IMR-90 (cell line): ENCODE results near the gene RAB1A. TPM values are rescaled to one million over a fixed set of nuclear protein-coding genes. Genes with fewer than 3 reads are reported as not detected.
A peak's percentile ranks its signal among the peaks of the same experiment; 100 is the strongest.

Experiments
- ATAC-seq: fragments of 200-7000 bp; cut with Tn5 transposase; 2 replicates; pipeline ENCODE4 v1.9.1; 2020; ENCODE audit warnings: low read depth, mild to moderate bottlenecking, moderate library complexity
- BruUV-seq: library from RNA; stranded (reverse); fragments of 400-500 nt; replicated peaks from 2 replicates; lab custom pipeline; 2021; lab: Mats Ljungman, UMichigan
- CTCF ChIA-PET: fragments of 300-600 bp; formaldehyde crosslinking; extraction: SDS; loops from one replicate; lab custom pipeline; 2021; ENCODE audit warnings: antibody characterized with exemption; lab: Yijun Ruan, JAX
- POLR2A ChIA-PET: fragments of 300-600 bp; sonication (Branson Sonifier 250); formaldehyde crosslinking; loops from one replicate; lab custom pipeline; 2022; ENCODE audit warnings: antibody characterized with exemption; ENCODE audit not compliant: unreplicated experiment; lab: Charles Lee
- DNase-seq: peaks from one replicate; pipeline ENCODE4 v3.0.0; 2013
- H2AFZ ChIP-seq: replicated peaks from 2 replicates; pipeline ENCODE3; 2013; ENCODE audit warnings: low read length, mild to moderate bottlenecking; ENCODE audit not compliant: poor library complexity
- H2AK5ac ChIP-seq: 2 replicates; pipeline ENCODE4 v1.6.1; 2013; ENCODE audit warnings: low read depth, low read length, inconsistent platforms
- H2AK9ac ChIP-seq: replicated peaks from 2 replicates; pipeline ENCODE3; 2013; ENCODE audit warnings: mild to moderate bottlenecking, low read depth, low read length, moderate library complexity; ENCODE audit not compliant: poor library complexity
- H2BK120ac ChIP-seq: 2 replicates; pipeline ENCODE4 v1.6.1; 2013; ENCODE audit warnings: low read depth, low read length, inconsistent platforms
- H2BK15ac ChIP-seq: 3 replicates; pipeline ENCODE4 v1.6.1; 2013; ENCODE audit warnings: low read depth, low read length, inconsistent platforms
- H2BK20ac ChIP-seq: 2 replicates; pipeline ENCODE4 v1.6.1; 2013; ENCODE audit warnings: low read depth, mild to moderate bottlenecking, inconsistent platforms, low read length, moderate library complexity
- H2BK5ac ChIP-seq: 2 replicates; pipeline ENCODE4 v1.6.1; 2013; ENCODE audit warnings: mild to moderate bottlenecking, low read depth, low read length, inconsistent platforms; ENCODE audit not compliant: poor library complexity, severe bottlenecking
- H3K14ac ChIP-seq: replicated peaks from 2 replicates; pipeline ENCODE4 v1.6.1; 2013; ENCODE audit warnings: low read depth, low read length, inconsistent platforms
- H3K18ac ChIP-seq: 2 replicates; pipeline ENCODE4 v1.6.1; 2013; ENCODE audit warnings: low read depth, low read length, control low read depth
- H3K23ac ChIP-seq: 2 replicates; pipeline ENCODE4 v1.6.1; 2013; ENCODE audit warnings: low read depth, low read length, inconsistent platforms
- H3K27ac ChIP-seq: 2 replicates; pipeline ENCODE4 v1.5.1; 2013; ENCODE audit warnings: mild to moderate bottlenecking, control low read depth, low read length; ENCODE audit not compliant: insufficient read depth
- H3K27me3 ChIP-seq: 2 replicates; pipeline ENCODE4 v1.6.1; 2013; ENCODE audit warnings: low read length; ENCODE audit not compliant: control insufficient read depth, insufficient read depth
- H3K36me3 ChIP-seq: 2 replicates; pipeline ENCODE4 v1.6.1; 2013; ENCODE audit warnings: low read length, mixed read lengths; ENCODE audit not compliant: control insufficient read depth, insufficient read depth
- H3K4ac ChIP-seq: 2 replicates; pipeline ENCODE4 v1.6.1; 2013; ENCODE audit warnings: low read depth, low read length, inconsistent platforms
- H3K4me1 ChIP-seq: 2 replicates; pipeline ENCODE4 v1.6.1; 2013; ENCODE audit warnings: low read length, mixed read lengths; ENCODE audit not compliant: control insufficient read depth, insufficient read depth
- H3K4me2 ChIP-seq: 2 replicates; pipeline ENCODE4 v1.6.1; 2013; ENCODE audit warnings: low read depth, mild to moderate bottlenecking, control low read depth, low read length, moderate library complexity
- H3K4me3 ChIP-seq: 2 replicates; pipeline ENCODE4 v1.5.1; 2013; ENCODE audit warnings: low read depth, mild to moderate bottlenecking, control low read depth, low read length, moderate library complexity; ENCODE audit not compliant: insufficient read depth
- H3K56ac ChIP-seq: 2 replicates; pipeline ENCODE4 v1.6.1; 2013; ENCODE audit warnings: low read length, inconsistent platforms; ENCODE audit not compliant: insufficient read depth; ENCODE audit errors: extremely low read depth
- H3K79me1 ChIP-seq, 2 experiments: 2 replicates each; pipeline ENCODE4 v1.6.1; 2013; ENCODE audit warnings: low read length in 2 of 2, inconsistent platforms in 1 of 2, low read depth in 1 of 2
- H3K9ac ChIP-seq: 2 replicates; pipeline ENCODE4 v1.6.1; 2013; ENCODE audit warnings: low read depth, low read length, control low read depth
- H3K9me1 ChIP-seq: 2 replicates; pipeline ENCODE4 v1.6.1; 2013; ENCODE audit warnings: low read length, inconsistent platforms; ENCODE audit not compliant: insufficient read depth
- H3K9me3 ChIP-seq: 2 replicates; pipeline ENCODE4 v1.6.1; 2013; ENCODE audit warnings: low read length; ENCODE audit not compliant: control insufficient read depth, insufficient read depth
- H4K20me1 ChIP-seq: 2 replicates; pipeline ENCODE4 v1.6.1; 2013; ENCODE audit warnings: low read length, inconsistent platforms; ENCODE audit not compliant: insufficient read depth
- H4K5ac ChIP-seq: 2 replicates; pipeline ENCODE4 v1.6.1; 2013; ENCODE audit warnings: mild to moderate bottlenecking, low read depth, low read length, control low read depth
- H4K8ac ChIP-seq, 2 experiments: 2 replicates each; pipeline ENCODE4 v1.6.1; 2013; ENCODE audit warnings: low read depth in 2 of 2, low read length in 2 of 2, control low read depth in 1 of 2, inconsistent platforms in 1 of 2
- H4K91ac ChIP-seq: 2 replicates; pipeline ENCODE4 v1.6.1; 2013; ENCODE audit warnings: low read depth, low read length, inconsistent platforms; ENCODE audit not compliant: insufficient read depth
- FOS ChIP-seq: fragments of 150-350 bp; IDR thresholded peaks from 2 replicates; pipeline ENCODE4 v1.6.1; 2016; ENCODE audit warnings: low read depth, low read length
- RFX5 ChIP-seq: IDR thresholded peaks from 2 replicates; pipeline ENCODE4 v1.8.0; 2012; ENCODE audit warnings: low read depth, mild to moderate bottlenecking, low read length, moderate library complexity
- WGBS, 2 experiments: methylation state at CpG; one replicate each; pipeline versions ENCODE4 v1.1.5 to v1.1.7; 2013; ENCODE audit warnings: missing lambda C conversion rate in 2 of 2; ENCODE audit not compliant: insufficient read length in 1 of 2; ENCODE audit errors: extremely low coverage in 2 of 2; 5-methylcytosine and 5-hydroxymethylcytosine counted together
- dilution Hi-C: fragments of 300-500 bp; cut with HindIII; formaldehyde crosslinking; loops from one replicate; pipeline ENCODE4 v1.14.3; 2018; ENCODE audit warnings: low sequenced_read_pairs; ENCODE audit not compliant: unreplicated experiment
- in situ Hi-C: fragments of 300-500 bp; cut with MboI; formaldehyde crosslinking; loops from 3 replicates; pipeline ENCODE4 v1.14.3; 2019; ENCODE audit warnings: low sequenced_read_pairs, inconsistent platforms, mixed read lengths
- intact Hi-C: fragments of 100-400 bp; cut with micrococcal nuclease; formaldehyde crosslinking; loops from 2 replicates; pipeline ENCODE4 v1.10.0; 2022
- polyA plus RNA-seq, 3 experiments: library from polyadenylated mRNA; depleted of rRNA; stranded (reverse); fragments of >200 nt; gene quantifications; 2 replicates each; pipeline ENCODE4 v1.2.3, GENCODE V29; 2012; ENCODE audit warnings: low replicate concordance in 1 of 3
- total RNA-seq: library from RNA; depleted of rRNA; stranded (reverse); fragments of >200 nt; gene quantifications from 2 replicates; pipeline ENCODE4 v1.2.3, GENCODE V29; 2012

RAB1A gene
- total and polyA plus RNA-seq, 2 of the 4 experiments (the other 2 are of a cell fraction) = 114 to 169 TPM

GRCh38 chr2:65045651-65046050 lies 84.3 kb downstream of the RAB1A start:
- Histone ChIP-seq H3K4me1 (no peaks in the 10 kb centered on the region), H3K18ac (no peak overlapping the region), H3K23ac (no peak overlapping the region), H2BK5ac (no peak overlapping the region), H2AK9ac (no peak overlapping the region), H2BK120ac (no peak overlapping the region), H4K20me1 (no peaks in the 10 kb centered on the region), H3K4ac (no peak overlapping the region), H3K27ac (no peak overlapping the region), H2BK20ac (no peak overlapping the region), H3K9me3 (peaks cover 6% of the 10 kb centered on the region), H3K4me3 (no peak overlapping the region), H2AK5ac (no peak overlapping the region), H3K4me2 (no peak overlapping the region), H4K91ac (no peak overlapping the region), H3K56ac (no peak overlapping the region), H2BK15ac (no peak overlapping the region), H4K5ac (no peak overlapping the region), H3K79me1 (no peaks in the 10 kb centered on the region), H2AFZ (no peak overlapping the region), H3K36me3 (no peaks in the 10 kb centered on the region), H3K9ac (no peak overlapping the region), H4K8ac (no peak overlapping the region), H3K9me1 (0 out of 2 replicates have a peak, but pooled peaks cover 2% of the 10 kb centered on the region), H3K14ac (no peak overlapping the region), H3K27me3 (peaks cover 6% of the 10 kb centered on the region)
- no TSS peak for BruUV-seq
- WGBS, 2 experiments = 82% methylated on average over 2 of the region's 10 CpGs; no CpG with 5 or more reads in 1 of the 2 experiments
- ATAC-seq (no peak), DNase-seq (peak; percentile 30)
- ChIA-PET POLR2A (interaction anchor here (0.7 kb wide), 1 partner anchor 833 kb away, joined by 4 read pairs; no protein-coding TSS in a partner anchor), CTCF (interaction anchor here (0.7 kb wide), 1 partner anchor 124 kb away, joined by 6 read pairs; no protein-coding TSS in a partner anchor)
- TF ChIP-seq RFX5 (no peak), FOS (peak; percentile 38; the same call in 1 of the 2 replicates)
- dilution Hi-C loops = no loop called here
- in situ Hi-C loops = loop anchor here (10.0 to 25.0 kb wide), 2 partner anchors 451 to 708 kb away; no protein-coding TSS in a partner anchor
- intact Hi-C loops = loop anchor here (10.0 kb wide), 1 partner anchor 401 kb away; no protein-coding TSS in a partner anchor
